PFSK-1 (cell line): ENCODE data around the gene CCDC33.

Experiments
- FOXP2 ChIP-seq: optimal IDR thresholded peaks from 2 replicates; pipeline ENCODE3; 2011; ENCODE audit warnings: borderline replicate concordance, control low read depth, inconsistent platforms; ENCODE audit not compliant: insufficient read depth; ENCODE audit errors: extremely low read length, extremely low read depth
- POLR2AphosphoS5 ChIP-seq: IDR thresholded peaks from 2 replicates; pipeline ENCODE4 v1.6.1; 2012; ENCODE audit warnings: low read depth, mild to moderate bottlenecking, control low read depth, low read length, moderate library complexity
- REST ChIP-seq, 2 experiments: IDR thresholded peaks; 2 replicates each; pipeline versions ENCODE4 v1.6.1 to v1.8.0; 2011 to 2012; ENCODE audit warnings: low read depth in 2 of 2, low read length in 2 of 2, control low read depth in 1 of 2, inconsistent platforms in 1 of 2, mild to moderate bottlenecking in 1 of 2, moderate library complexity in 1 of 2; ENCODE audit not compliant: insufficient read depth in 1 of 2
- SIN3A ChIP-seq: IDR thresholded peaks from 2 replicates; pipeline ENCODE4 v1.6.1; 2012; ENCODE audit warnings: mild to moderate bottlenecking, low read length, moderate library complexity, borderline replicate concordance; ENCODE audit not compliant: insufficient read depth
- TAF1 ChIP-seq: IDR thresholded peaks from 2 replicates; pipeline ENCODE4 v1.6.1; 2012; ENCODE audit warnings: low read length, control low read depth, borderline replicate concordance; ENCODE audit not compliant: insufficient read depth

CCDC33 gene

GRCh38 chr15:74239051-74239705 lies 3.1 kb downstream of the CCDC33 start:
- no peak for TF ChIP-seq SIN3A
- no peak for TF ChIP-seq FOXP2
- TF ChIP-seq REST (IDR thresholded peaks at IDR 0.05; ENCODE audit: insufficient read depth in 1 of 2, low read depth in 2 of 2, low read length in 2 of 2): no peak
- TF ChIP-seq POLR2AphosphoS5: no peak
- TF ChIP-seq TAF1: no peak

DNA sequence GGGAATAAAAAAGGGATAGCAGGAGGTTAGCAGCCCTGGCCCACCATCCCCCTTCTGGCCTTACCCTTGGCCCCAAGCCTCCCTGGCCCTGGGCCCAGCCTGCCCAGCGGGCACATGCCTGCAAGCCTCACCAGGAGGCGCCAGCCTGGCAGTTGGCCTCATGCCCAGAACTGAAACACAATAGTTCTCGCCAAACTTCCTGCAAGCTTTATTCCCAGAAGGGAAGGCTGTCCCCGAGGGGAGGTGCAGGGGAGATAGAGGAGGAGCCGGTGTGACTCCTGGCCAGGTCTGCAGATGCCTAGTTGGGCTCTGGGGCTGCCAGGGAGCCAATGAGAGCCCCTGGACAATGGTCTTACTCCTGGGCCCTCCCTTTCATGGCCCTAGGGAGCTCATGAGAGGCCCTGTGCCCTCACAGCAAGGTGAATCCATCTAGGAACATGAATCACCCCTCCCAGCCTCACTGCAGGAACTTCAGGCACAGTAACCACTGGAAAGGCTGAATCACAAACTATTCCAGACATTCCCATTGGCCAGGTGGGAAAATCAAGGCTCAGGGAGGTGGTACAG lies 4.0 kb downstream of the CCDC33 start:
- TF ChIP-seq FOXP2: peak; percentile 24
- TF ChIP-seq TAF1: no peak
- peak; percentile 15; the same call in 1 of the 2 replicates for TF ChIP-seq SIN3A
- TF ChIP-seq REST (IDR thresholded peaks at IDR 0.05; ENCODE audit: insufficient read depth in 1 of 2, low read depth in 2 of 2, low read length in 2 of 2): 0 out of 4 replicates have a peak, but pooled peaks of 1 of the 2 experiments have one; percentile 8
- no peak for TF ChIP-seq POLR2AphosphoS5

DNA sequence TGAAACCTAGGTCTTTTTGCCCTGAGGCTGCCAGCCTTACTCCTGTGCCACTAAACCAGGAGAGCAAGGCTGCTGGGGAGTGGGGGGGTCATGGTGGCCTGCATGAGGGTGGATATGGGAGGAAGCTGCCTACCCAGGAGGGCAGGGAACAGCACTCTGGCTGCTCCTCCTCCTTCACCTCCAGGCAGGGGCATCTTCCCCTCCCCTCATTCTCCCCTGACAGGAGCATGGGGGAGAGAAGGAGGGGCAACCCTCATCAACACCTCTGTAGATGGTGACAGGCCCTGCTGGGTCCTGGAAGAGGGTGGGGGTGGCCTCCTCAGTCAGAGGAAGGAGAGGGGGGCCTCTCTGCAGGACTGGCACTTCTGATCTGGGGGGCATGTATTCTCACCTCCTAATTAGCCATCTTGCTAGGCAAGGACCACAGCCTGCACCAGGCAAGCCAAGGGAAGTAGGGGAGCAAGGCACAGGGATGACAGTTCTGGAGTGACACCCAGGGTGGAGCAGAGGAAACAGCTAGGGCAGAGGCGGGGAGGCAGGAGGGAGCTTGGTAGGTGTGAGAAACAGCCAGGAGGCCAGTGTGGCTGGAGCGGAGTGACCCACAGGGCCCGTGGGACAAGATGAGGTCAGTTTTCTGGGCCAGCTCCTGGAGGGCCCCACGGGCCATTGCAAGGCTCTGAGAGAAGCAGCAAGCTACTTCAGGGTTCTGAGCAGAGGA lies 4.9 kb downstream of the CCDC33 start:
- no peak for TF ChIP-seq POLR2AphosphoS5
- TF ChIP-seq TAF1: no peak
- TF ChIP-seq REST (IDR thresholded peaks at IDR 0.05; ENCODE audit: insufficient read depth in 1 of 2, low read depth in 2 of 2, low read length in 2 of 2): no peak
- no peak for TF ChIP-seq SIN3A
- no peak for TF ChIP-seq FOXP2

DNA sequence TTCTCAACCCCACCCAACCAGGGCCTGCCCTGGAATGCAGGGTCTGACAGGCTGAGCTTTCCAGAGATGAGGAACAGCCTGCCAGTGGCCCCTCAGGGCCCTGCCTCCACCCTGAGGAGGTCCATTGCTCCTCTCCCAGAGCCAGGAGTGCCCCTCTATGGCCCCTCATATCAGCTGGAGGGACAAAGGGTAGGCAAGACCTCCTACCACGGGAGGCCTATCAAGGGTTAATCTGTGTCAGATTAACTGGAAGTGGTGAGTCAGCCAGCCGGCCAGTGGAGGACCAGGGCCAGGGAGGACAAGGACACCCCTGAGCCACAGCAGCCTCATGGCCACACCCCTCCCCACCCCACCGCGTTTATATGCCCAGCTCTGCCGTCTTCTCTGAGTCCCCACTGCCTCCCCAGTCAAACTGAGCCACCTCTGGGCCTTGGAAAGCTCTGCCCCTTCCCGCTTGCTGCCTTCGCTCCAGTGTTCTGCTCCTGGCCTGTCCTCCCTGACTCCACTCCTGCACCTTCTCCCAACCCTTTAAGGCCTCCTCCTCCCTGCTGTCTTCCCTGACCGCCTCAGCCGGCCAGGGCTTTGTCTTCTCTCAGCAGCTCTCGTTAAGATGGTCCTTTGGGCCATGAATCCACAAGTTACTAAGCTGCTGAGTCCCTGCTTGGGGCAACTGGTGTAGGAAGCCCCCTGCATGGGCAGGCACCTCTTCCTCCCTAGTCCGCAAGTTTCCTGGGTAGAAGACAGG lies 6.5 kb downstream of the CCDC33 start:
- TF ChIP-seq POLR2AphosphoS5 (no peak), TAF1 (no peak), SIN3A (no peak), REST (IDR thresholded peaks at IDR 0.05; ENCODE audit: insufficient read depth in 1 of 2, low read depth in 2 of 2, low read length in 2 of 2) (no peak), FOXP2 (no peak)
